ENCODE data around the gene MTX1.
A peak's percentile ranks its signal among the peaks of the same experiment; 100 is the strongest.
"Not testable (repeated sequence)": the region's sequence is repeated elsewhere in the genome, so short reads cannot be mapped to it uniquely, and the experiment has no call there.

The MTX1 gene

DNA sequence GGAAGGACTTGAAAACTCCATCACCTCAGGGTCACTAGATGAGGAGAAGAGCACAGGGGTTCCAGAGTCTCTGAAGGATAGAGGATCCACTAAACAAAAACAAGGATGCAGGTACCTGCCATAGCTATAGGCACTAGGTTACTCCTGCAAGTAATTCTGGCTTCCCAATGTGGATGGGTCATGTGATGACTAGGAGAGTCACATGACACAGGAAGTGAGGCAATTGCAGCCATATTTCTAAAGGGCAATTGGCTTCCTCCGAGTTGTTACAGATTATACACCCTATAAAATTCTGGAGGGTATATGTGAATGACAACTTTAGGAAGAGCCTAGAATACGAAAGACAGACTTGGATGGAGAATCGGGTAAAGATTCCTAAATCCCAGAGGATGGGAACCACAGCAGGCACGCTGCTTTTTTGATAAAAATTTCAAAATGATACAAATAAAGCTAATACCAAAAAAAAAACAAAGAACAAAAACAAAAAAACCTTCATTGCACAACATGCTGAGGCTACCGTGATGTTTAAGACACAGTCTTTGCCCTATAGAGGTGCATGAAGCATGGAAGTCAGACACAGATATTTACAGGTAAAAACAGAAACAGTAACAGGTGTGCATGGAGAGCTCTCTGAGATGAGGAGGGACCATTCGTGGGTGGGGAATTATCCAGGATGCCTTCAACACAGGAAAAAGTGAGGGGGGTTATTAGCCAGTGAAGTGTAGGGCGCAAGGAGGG is 10.5 kb downstream of the MTX1 start:
- no peak for DNase-seq (ENCODE audit: low spot score)
- Histone ChIP-seq H3K4me3 (peak overlapping the region; percentile 51), H3K27ac (peak overlapping the region in 1 of 2 donors; percentile 23)
- TF ChIP-seq CTCF (IDR thresholded peaks at IDR 0.05), result no peak

DNA sequence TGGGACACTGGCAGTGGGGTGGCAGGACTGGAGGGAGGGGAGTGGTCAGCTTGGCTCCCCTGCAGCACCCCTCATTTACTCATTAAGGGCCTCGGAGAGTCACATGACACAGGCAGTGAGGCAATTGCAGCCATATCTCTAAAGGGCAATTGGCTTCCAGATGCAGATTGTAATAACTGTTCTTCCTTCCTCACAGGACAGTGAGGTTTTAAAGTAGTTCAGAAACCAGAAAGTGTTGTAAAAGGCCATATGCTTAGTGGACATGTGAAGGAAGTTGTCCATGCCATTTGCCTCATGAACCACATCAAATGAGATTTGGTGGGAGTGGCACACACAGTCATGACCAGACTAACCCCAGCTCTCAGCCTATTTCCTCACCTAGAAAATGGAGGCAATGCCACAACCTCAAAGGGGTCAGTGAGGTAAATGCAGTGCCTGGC is 11.1 kb downstream of the MTX1 start:
- DNase-seq (ENCODE audit: low spot score), result no peak
- H3K27ac ChIP-seq, result peak overlapping the region in 1 of 2 donors; percentile 23
- H3K4me3 ChIP-seq, result peak overlapping the region; percentile 51
- no peak for TF ChIP-seq CTCF (IDR thresholded peaks at IDR 0.05)

- not testable (repeated sequence) for DNase-seq (ENCODE audit: low spot score); H3K4me3 ChIP-seq
- peak overlapping the region in 1 of 2 donors; percentile 23 for H3K27ac ChIP-seq
Observed at GRCh38 chr1:155220211-155220965, 11.9 kb downstream of the MTX1 start.

DNA sequence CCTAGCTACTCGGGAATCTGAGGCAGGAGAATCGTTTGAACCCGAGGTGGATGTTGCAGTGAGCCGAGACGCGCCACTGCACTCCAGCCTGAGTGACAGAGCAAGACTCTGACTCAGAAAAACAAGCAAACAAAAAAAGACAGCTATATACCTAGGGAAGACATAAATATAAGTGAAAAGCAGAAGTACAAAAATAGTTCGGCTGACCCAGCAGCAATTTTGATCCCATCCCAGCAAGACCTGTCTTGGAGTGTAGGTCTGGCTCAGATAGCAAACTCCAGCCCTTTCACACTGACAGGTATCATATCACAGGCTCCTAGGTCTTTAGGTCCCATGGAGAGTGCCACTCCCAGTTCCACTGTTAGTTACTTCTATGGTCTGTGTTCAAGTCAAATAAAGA is 14.6 kb downstream of the MTX1 start:
- Histone ChIP-seq H3K27ac (no peak overlapping the region), H3K4me3 (no peak overlapping the region)
- DNase-seq (ENCODE audit: low spot score), result no peak
- TF ChIP-seq CTCF (IDR thresholded peaks at IDR 0.05), result no peak

- H3K27ac ChIP-seq, result peak overlapping the region in 1 of 2 donors; percentile 37
- DNase-seq (ENCODE audit: low spot score); H3K4me3 ChIP-seq: not testable (repeated sequence)
Observed at GRCh38 chr1:155225404-155225759, 16.9 kb downstream of the MTX1 start.

- TF ChIP-seq CTCF (IDR thresholded peaks at IDR 0.05), result peak; percentile 20
- Histone ChIP-seq H3K27ac (peak overlapping the region; percentile 60 to 89), H3K4me3 (peak overlapping the region; percentile 73)
- peak; percentile 78 for DNase-seq (ENCODE audit: low spot score)
Observed at GRCh38 chr1:155226188-155226909, 17.9 kb downstream of the MTX1 start.

- peak overlapping the region; percentile 73 for H3K4me3 ChIP-seq
- peak; percentile 10 for TF ChIP-seq CTCF (IDR thresholded peaks at IDR 0.05)
- H3K27ac ChIP-seq, result peak overlapping the region; percentile 60 to 89
- peak; percentile 81 for DNase-seq (ENCODE audit: low spot score)
Observed at GRCh38 chr1:155226910-155227260, 18.4 kb downstream of the MTX1 start.

Measured in coronary artery (tissue), 2 donors.